Breast epithelium (tissue), 4 donors: Measurements from ENCODE around the gene ST6GALNAC1. TPM values are rescaled to one million over a fixed set of nuclear protein-coding genes. Genes with fewer than 3 reads are reported as not detected.
A peak's percentile ranks its signal among the peaks of the same experiment; 100 is the strongest.

ENCODE experiments used
- DNase-seq, 2 donors: peaks; one replicate each; pipeline ENCODE4 v3.0.0-alpha.2; 2019; ENCODE audit warnings: low spot score in 2 of 2
- H3K27ac ChIP-seq, 2 donors: fragments of 200-600 bp; sonication (generic) in 1 of 2; one replicate each; pipeline ENCODE4 v1.5.1; 2016 to 2019; ENCODE audit warnings: mild to moderate bottlenecking in 1 of 2
- H3K27me3 ChIP-seq, 2 donors: fragments of 200-600 bp; sonication (generic) in 1 of 2; one replicate each; pipeline versions ENCODE4 v1.5.1 to v1.6.0; 2017 to 2019; ENCODE audit warnings: control low read depth in 1 of 2, mild to moderate bottlenecking in 1 of 2
- H3K36me3 ChIP-seq: fragments of 200-600 bp; one replicate; pipeline ENCODE4 v1.5.1; 2019
- H3K4me1 ChIP-seq, 2 donors: fragments of 200-600 bp; sonication (generic); one replicate each; pipeline ENCODE4 v1.5.1; 2016 to 2019; ENCODE audit warnings: control low read depth in 1 of 2
- H3K4me3 ChIP-seq, 3 donors: fragments of 200-600 bp; sonication (generic); 1 replicate in 2 of 3; 2 replicates in 1 of 3; pipeline ENCODE4 v1.5.1; 2016 to 2019; ENCODE audit warnings: mild to moderate bottlenecking in 3 of 3, moderate library complexity in 2 of 3
- H3K9me3 ChIP-seq, 2 donors: fragments of 200-600 bp; sonication (generic) in 1 of 2; one replicate each; pipeline ENCODE4 v1.5.1; 2016 to 2019; ENCODE audit warnings: control low read depth in 1 of 2
- CTCF ChIP-seq, 3 donors: fragments of 450-650 bp; IDR thresholded peaks; one replicate each; pipeline ENCODE4 v1.5.1; 2016 to 2017; ENCODE audit warnings: antibody characterized with exemption in 3 of 3, mild to moderate bottlenecking in 3 of 3, moderate library complexity in 3 of 3
- POLR2A ChIP-seq: fragments of 450-650 bp; IDR thresholded peaks from one replicate; pipeline ENCODE4 v1.6.1; 2016; ENCODE audit warnings: antibody characterized with exemption, mild to moderate bottlenecking, moderate library complexity
- POLR2AphosphoS5 ChIP-seq, 3 donors: sonication (generic); formaldehyde crosslinking; IDR thresholded peaks; one replicate each; pipeline ENCODE4 v1.6.1; 2017; ENCODE audit warnings: antibody characterized with exemption in 3 of 3
- intact Hi-C: fragments of 100-400 bp; cut with DNase I; formaldehyde crosslinking; loops from one replicate; pipeline ENCODE4 v1.15.1; 2023; ENCODE audit warnings: low total_unique reads
- total RNA-seq, 3 donors: library from RNA; depleted of rRNA; stranded (reverse); fragments of >200 nt; gene quantifications; one replicate each; pipeline ENCODE4 v1.1.0, GENCODE V29; 2016

ST6GALNAC1 gene
- total RNA-seq, 3 donors from 2014 or later = 1.3 to 1.6 (median 1.3) TPM

DNA sequence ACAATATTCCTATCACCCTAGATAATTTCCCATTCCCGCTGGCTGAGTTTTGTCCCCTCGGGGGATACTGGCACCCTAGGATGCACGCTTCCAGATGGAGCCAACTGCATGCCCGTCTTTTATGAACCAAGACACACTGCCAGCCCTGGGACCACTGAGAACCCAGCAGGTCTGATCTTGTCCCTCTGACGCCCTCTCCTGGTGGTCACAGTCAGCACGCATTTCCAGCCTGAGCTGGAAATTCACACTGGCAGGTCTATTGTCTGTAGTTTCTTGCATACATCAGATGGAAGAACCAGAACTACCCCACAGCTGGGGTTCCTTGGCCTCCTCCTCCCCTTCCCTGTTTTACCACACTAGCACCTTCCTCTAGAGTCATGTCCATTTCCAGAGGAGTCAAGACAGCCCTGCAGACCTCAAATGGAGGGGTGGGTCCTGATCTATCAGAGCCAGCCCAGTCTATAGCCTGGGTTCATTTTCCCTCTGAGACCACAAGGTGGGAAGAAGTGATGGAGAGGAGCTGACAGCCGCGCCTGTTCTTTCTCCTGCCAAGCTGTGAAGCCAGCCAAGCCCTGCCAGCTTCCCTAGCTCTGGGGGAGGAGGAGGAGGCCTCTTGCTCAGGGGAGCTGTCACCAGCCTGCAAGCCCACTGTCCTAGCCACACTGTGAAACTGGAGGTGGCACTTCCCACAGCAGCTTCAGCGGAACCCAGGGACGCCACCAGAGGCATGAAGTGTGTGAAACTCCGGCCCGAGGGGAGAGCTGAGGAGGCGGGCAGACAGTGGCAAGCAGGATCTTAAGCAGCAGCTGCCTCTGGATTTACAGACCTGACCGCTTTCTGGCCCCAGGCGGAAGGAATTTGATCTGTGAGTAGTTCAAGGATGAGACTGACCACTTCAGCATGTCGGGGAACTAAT, 37.9 kb upstream of the ST6GALNAC1 start:
- H3K4me1 ChIP-seq = no peaks in the 10 kb centered on the region
- H3K4me3 ChIP-seq = no peak overlapping the region
- TF ChIP-seq CTCF (IDR thresholded peaks at IDR 0.05) (peak; percentile 12 to 53 (median 51)), POLR2A (no peak), POLR2AphosphoS5 (IDR thresholded peaks at IDR 0.05) (peak in 1 of 3 donors; percentile 15)
- intact Hi-C loops = no loop called here
- no peaks in the 10 kb centered on the region for H3K36me3 ChIP-seq
- no peaks in the 10 kb centered on the region for H3K27me3 ChIP-seq
- no peak for DNase-seq
- H3K9me3 ChIP-seq = no peaks in the 10 kb centered on the region
- H3K27ac ChIP-seq = peak overlapping the region in 1 of 2 donors; percentile 10

- intact Hi-C loops = no loop called here
- Histone ChIP-seq H3K36me3 (no peaks in the 10 kb centered on the region), H3K9me3 (no peaks in the 10 kb centered on the region), H3K27ac (no peak overlapping the region), H3K27me3 (no peaks in the 10 kb centered on the region), H3K4me3 (no peak overlapping the region), H3K4me1 (no peaks in the 10 kb centered on the region)
- no peak for DNase-seq
- TF ChIP-seq POLR2A (no peak), POLR2AphosphoS5 (IDR thresholded peaks at IDR 0.05) (no peak), CTCF (IDR thresholded peaks at IDR 0.05) (no peak)
These were observed 35.7 kb upstream of the ST6GALNAC1 start for GRCh38 chr17:76679239-76679638.

GRCh38 chr17:76678330-76678729, 34.8 kb upstream of the ST6GALNAC1 start:
- Histone ChIP-seq H3K4me1 (no peaks in the 10 kb centered on the region), H3K4me3 (no peak overlapping the region), H3K9me3 (no peaks in the 10 kb centered on the region), H3K27me3 (no peaks in the 10 kb centered on the region), H3K27ac (no peak overlapping the region), H3K36me3 (no peaks in the 10 kb centered on the region)
- intact Hi-C loops = no loop called here
- DNase-seq = no peak
- no peak for TF ChIP-seq CTCF (IDR thresholded peaks at IDR 0.05)
- TF ChIP-seq POLR2AphosphoS5 (IDR thresholded peaks at IDR 0.05) = no peak
- TF ChIP-seq POLR2A = no peak

GRCh38 chr17:76677406-76677805, 33.8 kb upstream of the ST6GALNAC1 start:
- no peaks in the 10 kb centered on the region for H3K36me3 ChIP-seq
- H3K4me1 ChIP-seq = no peaks in the 10 kb centered on the region
- no peak for TF ChIP-seq POLR2AphosphoS5 (IDR thresholded peaks at IDR 0.05)
- no peak for TF ChIP-seq POLR2A
- no peak for TF ChIP-seq CTCF (IDR thresholded peaks at IDR 0.05)
- DNase-seq = no peak
- intact Hi-C loops = no loop called here
- H3K4me3 ChIP-seq = no peak overlapping the region
- no peak overlapping the region for H3K27ac ChIP-seq
- no peaks in the 10 kb centered on the region for H3K9me3 ChIP-seq
- H3K27me3 ChIP-seq = no peaks in the 10 kb centered on the region

DNA sequence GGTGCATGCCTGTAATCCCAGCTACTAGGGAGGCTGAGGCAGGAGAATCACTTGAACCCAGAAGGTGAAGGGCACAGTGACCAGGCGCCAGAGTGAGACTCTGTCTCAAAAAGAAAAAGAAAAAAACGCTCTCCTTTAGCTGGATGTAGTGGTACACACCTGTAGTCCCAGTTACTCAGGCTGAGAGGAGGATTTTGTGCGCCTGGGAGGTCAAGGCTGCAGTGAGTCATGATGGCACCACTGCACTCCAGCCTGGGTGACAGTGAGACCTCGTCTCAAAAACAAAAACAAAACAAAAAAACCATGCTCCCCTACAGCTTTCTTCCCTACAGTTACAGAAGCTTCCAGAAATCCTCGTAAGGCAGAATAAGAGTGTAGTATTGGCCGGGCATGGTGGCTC, 33.1 kb upstream of the ST6GALNAC1 start:
- intact Hi-C loops = no loop called here
- TF ChIP-seq POLR2A = no peak
- no peak for TF ChIP-seq CTCF (IDR thresholded peaks at IDR 0.05)
- TF ChIP-seq POLR2AphosphoS5 (IDR thresholded peaks at IDR 0.05) = no peak
- no peaks in the 10 kb centered on the region for H3K9me3 ChIP-seq
- no peak for DNase-seq
- no peak overlapping the region for H3K27ac ChIP-seq
- H3K27me3 ChIP-seq = no peaks in the 10 kb centered on the region
- no peaks in the 10 kb centered on the region for H3K36me3 ChIP-seq
- peaks cover 0 to 3% of the 10 kb centered on the region in 2 donors for H3K4me1 ChIP-seq
- H3K4me3 ChIP-seq = no peak overlapping the region
